GM12874 (cell line): Measurements from ENCODE around the gene ACADS.

Experiments used
- TF ChIP-seq, protein P1 (sequence below): IDR thresholded peaks from 2 replicates; pipeline ENCODE4 v1.5.1; 2011; ENCODE audit warnings: low read depth, mild to moderate bottlenecking, control low read depth, low read length, moderate library complexity; ENCODE audit not compliant: insufficient read depth

The ACADS gene, protein sequence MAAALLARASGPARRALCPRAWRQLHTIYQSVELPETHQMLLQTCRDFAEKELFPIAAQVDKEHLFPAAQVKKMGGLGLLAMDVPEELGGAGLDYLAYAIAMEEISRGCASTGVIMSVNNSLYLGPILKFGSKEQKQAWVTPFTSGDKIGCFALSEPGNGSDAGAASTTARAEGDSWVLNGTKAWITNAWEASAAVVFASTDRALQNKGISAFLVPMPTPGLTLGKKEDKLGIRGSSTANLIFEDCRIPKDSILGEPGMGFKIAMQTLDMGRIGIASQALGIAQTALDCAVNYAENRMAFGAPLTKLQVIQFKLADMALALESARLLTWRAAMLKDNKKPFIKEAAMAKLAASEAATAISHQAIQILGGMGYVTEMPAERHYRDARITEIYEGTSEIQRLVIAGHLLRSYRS

DNA sequence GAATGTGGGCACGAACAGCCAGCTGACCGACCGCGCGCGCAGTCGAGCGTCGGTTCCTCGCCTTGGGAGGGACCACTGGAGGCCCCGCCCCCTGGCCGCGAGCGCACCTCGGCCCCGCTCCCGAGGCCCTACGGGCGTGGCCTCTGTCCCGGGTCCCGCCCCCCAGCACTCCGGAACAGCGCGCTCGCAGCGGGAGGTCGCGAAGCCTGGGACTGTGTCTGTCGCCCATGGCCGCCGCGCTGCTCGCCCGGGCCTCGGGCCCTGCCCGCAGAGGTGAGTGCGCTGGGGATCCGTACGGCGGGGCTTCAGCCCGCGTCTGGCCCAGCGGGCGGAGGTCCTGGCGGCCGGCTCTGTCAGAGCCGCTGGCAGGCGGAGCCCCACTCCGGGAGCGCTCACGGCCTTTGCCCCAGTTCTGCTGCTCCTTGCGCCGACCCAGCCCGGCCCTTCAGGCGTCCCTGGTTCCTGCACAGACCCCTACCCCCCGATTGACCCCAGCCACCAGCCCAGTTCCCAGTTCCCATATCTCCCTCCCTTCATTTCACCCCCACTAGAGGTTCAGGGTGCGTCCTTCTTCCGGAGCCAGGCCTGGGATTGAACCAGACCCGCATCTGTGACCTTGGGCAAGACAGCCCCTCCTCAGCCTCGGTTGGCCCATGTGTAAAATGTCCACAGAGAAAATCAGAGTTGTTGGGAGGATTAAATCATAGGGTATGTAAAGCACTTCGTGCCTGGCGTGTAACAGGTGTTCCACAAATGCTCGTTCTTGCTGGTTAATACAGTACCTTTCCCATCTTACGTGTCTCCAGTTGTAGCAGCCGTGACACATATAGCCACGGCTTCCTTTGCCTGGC lies at the start of gene ACADS:
Gene ACADS (plus strand): TSS at position 168 of the 851 bp plus-strand sequence. CDS start 60 bp downstream, at position 228.
- TF ChIP-seq, protein P1, sequence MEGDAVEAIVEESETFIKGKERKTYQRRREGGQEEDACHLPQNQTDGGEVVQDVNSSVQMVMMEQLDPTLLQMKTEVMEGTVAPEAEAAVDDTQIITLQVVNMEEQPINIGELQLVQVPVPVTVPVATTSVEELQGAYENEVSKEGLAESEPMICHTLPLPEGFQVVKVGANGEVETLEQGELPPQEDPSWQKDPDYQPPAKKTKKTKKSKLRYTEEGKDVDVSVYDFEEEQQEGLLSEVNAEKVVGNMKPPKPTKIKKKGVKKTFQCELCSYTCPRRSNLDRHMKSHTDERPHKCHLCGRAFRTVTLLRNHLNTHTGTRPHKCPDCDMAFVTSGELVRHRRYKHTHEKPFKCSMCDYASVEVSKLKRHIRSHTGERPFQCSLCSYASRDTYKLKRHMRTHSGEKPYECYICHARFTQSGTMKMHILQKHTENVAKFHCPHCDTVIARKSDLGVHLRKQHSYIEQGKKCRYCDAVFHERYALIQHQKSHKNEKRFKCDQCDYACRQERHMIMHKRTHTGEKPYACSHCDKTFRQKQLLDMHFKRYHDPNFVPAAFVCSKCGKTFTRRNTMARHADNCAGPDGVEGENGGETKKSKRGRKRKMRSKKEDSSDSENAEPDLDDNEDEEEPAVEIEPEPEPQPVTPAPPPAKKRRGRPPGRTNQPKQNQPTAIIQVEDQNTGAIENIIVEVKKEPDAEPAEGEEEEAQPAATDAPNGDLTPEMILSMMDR: no peak

DNA sequence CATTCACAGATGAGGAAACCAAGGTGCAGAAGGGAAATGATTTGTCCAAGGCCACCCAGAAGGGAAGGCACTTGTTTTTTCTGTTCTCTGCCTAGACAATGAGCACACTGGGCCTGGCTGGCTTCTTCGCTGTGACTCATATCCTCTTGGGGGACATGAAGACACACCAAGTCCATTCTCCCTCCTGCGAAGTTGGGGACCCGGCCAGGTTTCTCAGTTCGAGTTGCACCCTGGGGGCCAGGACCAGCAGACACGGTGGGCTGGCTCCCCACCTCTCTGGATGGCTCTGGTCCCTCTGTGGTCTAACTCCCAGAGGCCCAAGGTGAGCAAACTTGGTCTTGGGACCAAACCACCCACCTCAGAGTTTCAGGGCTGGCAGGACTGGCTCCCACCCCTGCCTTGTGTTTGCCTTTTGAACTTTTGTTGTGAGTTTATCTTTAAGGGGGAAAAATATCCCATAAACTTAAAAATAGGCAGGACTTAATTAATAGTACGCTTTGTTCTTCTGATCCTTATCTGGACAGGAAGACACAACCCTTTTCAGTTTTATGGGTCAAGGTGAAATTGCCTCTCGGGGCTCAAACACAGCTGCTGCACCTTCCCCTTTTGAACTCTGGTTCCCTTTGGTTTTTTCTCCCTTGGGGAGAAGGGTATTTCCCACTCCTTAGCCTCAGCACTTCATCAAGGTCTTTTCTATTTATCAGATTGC lies 47.7 kb upstream of the ACADS start:
- TF ChIP-seq, protein P1: no peak

DNA sequence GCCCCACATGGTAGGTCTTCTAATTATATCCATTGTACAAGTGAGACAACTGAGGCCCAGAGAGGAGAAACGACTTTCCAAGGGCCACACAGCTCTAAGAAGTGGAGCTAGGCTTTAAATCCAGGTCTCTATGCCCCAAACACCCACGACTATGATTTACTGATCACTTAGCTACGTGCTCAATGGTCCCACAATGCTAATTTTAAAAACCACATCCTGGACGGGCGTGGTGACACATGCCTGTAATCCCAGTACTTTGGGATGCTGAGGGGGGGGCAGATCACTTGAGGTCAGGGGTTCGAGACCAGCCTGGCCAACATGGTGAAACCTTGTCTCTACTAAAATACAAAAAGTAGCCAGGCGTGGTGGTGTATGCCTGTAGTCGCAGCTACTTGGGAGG lies 47.1 kb upstream of the ACADS start:
- TF ChIP-seq, protein P1: no peak

DNA sequence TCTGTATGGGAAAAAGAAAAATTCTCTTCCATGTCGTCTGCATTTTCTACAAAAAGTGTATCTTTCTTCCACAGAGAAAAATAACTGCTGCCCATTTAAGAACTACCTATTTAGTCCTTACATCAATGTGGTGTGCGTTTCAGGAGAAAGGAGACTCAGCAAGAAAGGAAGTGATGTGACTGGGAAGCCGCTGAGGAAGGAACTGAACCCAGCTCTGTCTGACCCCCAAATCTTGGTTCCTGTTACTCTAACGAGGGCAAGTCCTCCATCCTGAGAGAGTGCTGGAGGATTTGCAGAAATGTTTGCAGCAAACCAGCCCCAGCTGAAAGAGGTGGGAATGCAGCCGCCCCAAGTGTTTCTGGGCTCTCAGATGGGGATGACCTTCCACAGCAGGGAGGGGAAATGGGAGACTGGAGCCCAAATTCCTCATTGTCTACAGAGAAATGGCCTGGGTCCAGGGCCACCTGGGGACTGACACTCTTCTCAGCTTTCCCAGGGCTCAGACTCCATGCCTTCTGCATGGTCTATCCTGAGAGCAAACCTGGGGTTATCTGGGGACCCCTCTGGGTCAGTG lies 45.4 kb upstream of the ACADS start:
- TF ChIP-seq, protein P1: no peak

DNA sequence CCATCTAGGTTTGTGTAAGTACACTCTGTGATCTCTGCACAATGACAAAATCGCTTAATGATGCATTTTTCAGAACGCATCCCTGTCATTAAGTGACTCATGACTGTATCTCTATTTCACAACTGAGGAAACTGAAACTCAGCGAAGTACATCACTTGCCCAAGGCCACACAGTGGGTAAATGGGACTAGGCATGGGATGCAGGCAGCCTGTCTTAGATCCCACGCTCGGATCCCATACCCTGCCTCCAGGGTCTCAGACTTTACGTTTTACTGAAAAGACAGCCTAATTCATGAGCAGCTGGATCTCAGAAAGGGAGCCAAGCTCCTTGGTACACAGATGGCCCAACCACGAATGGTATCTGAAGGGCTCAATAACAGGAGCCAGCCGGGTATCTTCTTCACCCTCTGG lies 41.1 kb upstream of the ACADS start:
- TF ChIP-seq, protein P1: no peak

DNA sequence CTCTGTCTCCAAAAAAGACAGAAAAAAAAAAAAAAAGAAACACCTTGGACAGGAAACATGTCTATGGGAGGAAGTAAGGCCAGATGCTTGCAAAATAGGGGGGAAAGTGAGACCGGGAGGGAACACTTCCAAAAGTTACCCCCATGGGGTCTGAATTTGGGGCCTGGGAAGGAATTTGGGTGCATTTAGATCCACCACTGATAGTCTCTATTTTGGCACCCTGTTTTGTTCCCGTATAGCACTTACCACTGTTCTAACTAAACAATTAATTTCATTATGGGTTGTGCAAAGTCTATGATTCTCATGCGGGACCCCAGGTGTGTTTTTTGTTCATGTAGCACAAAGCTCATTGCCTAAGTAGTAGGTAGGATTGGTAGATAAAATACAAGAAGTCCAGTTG lies 40.1 kb upstream of the ACADS start:
- TF ChIP-seq, protein P1: no peak
